HG03469 (cell line): ENCODE data around the gene BARX1.

Source experiments
- ATAC-seq: cut with Tn5 transposase; IDR thresholded peaks from one replicate; pipeline ENCODE4 v1.9.1; 2021; ENCODE audit warnings: mild to moderate bottlenecking, moderate library complexity, moderate number of reproducible peaks; ENCODE audit not compliant: unreplicated experiment

BARX1 gene

GRCh38 chr9:93902780-93903655, 52.1 kb downstream of the BARX1 start:
- no peak for ATAC-seq

GRCh38 chr9:93902051-93902779, 52.9 kb downstream of the BARX1 start:
- no peak for ATAC-seq
